ENCODE results near the gene RFT1.

Gene RFT1

DNA sequence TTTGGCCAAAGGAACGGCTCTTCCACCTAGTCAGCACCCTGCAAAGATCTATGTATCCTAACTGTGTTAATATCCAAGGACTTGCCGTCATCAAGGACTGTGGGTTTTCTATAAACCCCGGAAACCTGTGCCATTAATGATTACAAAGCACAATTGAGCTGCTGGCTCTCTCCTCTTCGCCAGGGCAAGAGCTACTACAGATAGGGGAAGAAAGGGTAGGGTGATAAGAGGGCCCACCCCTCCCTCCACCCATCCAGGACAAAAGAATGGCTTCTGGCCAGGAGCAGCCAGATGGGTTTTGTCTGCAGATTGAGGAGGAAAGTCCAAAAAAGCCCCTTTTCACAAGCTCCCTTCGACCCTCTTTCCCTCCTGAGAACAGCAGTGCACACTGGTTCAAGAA, 9.9 kb downstream of the RFT1 start:
- no peak for DNase-seq

DNA sequence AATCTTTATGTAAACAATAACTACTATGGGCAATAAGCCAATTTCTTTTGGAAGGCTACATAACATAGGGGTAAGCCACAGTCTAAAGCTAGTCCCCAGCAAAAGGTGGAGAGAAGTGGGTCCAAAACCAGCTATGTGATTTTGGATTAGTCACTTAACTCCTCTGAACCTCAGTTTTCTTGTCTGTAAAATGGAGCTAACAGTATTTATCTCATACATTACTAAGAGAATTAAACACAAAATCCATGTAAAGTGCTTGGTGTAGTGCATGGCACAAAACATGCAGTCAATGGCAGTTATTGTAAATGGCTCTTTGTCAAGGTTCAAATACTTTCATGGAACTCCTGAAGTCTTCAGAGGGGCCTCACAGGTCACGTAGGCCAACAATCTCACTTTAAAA, 13.3 kb downstream of the RFT1 start:
- DNase-seq: no peak

- no peak for DNase-seq
Observed at GRCh38 chr3:53114412-53115074, 15.7 kb downstream of the RFT1 start.

DNA sequence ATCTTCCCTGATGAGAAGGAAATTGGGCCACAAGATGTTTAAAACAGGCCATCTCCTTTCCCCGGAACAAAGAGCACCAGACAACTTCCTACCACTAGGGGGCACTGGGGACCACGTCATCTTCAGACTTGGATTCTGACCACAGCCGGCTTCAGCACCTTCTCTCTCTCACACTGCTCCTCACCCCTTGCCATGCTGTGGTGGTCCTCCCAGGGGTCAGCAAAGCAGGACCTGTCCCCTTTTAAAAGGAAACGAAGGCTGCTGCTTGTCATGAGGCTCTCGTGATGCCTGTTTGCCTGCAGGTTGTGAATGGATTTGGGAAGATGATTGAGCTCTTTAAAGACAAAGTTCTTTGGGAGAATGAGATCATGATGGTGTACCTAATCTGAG, 16.2 kb downstream of the RFT1 start:
- no peak for DNase-seq

- no peak for DNase-seq
Observed at GRCh38 chr3:53113293-53114010, 16.8 kb downstream of the RFT1 start.

DNA sequence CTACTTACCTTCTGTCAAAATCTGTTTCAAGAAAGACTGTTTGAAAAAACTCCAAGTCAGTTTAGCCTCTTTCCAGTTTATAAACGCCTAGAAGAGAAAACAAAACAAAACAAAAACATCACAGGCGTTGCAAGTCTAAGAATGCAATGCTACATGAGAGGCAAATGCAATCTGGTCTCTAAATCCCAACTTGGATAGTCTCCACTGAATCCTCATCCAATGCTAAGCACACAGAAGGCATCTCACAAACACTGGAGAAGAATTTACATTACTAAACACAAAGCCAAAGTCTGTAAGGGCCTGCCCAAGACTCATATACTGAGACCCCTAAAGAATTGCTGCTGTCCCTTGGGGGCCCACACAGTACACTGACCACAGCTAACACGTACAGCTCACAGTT, 18.4 kb downstream of the RFT1 start:
- DNase-seq: no peak

- DNase-seq: no peak
Observed at GRCh38 chr3:53109891-53110771, 20.1 kb downstream of the RFT1 start.

GRCh38 chr3:53109190-53109589, 21.0 kb downstream of the RFT1 start:
- no peak for DNase-seq

- no peak for DNase-seq
Observed at GRCh38 chr3:53104762-53105161, 25.5 kb downstream of the RFT1 start.

- DNase-seq: no peak
Observed at GRCh38 chr3:53103397-53104296, 26.6 kb downstream of the RFT1 start.

GRCh38 chr3:53102601-53103147, 27.6 kb downstream of the RFT1 start:
- no peak for DNase-seq

GRCh38 chr3:53101956-53102355, 28.3 kb downstream of the RFT1 start:
- DNase-seq: no peak

DNA sequence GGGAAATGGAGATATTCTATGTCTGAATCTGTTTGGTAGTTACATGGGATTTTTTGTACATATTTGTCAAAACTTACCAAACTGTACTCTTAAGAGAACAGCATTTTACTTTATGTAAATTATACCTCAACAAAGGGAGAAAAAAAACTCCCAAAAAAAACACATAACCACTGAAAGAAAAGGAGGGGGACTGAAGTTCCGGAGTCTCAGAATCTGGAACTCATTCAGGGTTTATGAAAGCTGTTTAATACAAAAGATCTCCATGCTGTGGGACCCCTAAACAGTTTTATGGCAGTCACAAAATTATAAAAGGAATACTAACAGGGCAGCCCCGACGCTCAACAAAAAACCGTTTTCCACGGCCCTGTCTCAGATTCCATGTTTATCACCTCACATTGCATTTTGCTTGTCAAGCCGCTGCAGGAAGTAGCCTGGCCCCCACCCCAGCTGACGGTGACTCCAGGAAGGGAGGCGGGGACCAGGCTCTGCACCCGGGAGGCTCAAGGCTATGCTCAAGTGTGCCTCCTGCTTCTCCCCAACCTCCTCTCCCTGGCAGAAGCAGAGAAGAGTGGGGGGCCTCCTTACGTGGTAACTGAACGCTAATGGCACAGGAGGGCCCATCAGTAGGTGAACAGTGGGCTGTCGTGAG, 29.3 kb downstream of the RFT1 start:
- DNase-seq: no peak

DNA sequence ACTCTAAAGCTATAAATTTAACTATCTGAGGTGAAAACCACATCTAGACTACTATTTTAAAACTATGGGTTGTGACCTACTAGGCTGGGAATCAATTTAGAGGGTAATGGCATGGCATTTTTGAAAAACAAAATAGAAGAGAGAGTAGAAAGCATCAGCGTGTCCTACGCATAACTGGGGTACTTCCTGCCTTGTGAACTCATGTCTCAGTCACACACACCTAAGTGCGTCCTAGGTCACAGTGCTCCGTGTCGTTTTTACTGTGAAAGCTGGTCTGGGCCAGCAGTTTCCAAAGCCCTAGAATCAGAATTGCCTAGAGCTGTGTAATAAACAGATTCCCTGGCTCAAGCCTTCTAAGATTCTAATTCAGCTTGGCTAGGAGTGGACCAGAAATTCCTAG, 32.3 kb downstream of the RFT1 start:
- no peak for DNase-seq

DNA sequence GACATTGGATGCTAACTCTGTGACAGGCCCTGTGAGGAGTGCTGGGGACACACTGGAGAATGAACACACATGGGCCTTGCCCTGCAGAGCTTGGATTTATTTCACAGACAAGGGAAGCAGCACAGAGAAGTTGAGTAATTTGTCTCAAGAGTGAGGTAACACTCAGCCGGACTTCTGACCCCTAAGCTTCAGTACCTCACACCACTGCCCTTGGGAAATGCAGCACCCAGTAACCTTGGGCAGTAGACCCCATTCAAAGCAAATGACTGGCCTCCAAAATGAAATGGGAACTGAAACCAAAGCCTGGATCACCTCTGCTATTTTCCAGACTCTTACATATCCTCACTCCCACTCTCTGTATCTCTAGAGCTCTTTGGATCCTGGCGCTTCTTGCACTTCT, 37.3 kb downstream of the RFT1 start:
- DNase-seq: no peak

- DNase-seq: no peak
Observed at GRCh38 chr3:53092216-53092615, 38.0 kb downstream of the RFT1 start.

DNA sequence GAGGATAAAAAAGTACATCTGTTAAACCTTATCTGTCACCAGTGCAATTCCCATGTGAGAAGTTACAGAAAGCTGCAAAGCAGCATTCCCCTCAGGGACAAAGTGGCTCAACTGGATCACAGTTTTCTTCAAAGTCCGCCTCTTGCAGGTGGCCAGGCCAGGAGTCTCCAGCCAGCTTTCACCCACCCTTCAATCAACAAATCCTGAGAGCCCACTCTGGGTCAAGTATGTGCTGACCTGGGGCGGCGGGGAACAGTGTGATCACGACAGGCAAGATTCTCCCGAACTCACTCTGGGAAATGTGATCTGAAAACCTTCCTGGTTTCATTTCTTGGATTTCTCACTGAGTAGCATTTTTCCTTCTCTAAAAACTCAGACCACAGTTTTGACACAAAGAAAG, 39.2 kb downstream of the RFT1 start:
- no peak for DNase-seq

DNA sequence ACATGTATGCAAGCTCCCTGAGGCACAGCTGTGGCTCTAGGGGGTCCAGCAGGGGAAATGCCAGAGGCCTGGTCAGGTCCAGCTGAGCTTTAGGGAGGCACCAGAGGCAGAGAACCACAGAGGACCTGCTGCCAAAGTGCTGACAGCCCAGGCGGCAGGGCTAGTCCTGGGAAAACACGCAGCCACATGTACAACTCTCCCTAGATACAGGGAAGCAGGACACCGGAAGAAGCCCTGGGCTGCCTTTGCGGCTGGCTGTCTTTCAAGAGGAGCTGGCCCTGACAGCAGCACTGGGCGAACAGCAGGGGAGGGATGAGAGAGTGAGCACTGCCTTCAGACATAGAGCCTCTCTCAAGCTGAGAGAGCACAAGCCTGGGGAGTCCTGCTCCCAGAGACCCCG, 40.7 kb downstream of the RFT1 start:
- DNase-seq: no peak

- no peak for DNase-seq
Observed at GRCh38 chr3:53085476-53085875, 44.8 kb downstream of the RFT1 start.

- DNase-seq: no peak
Observed at GRCh38 chr3:53084310-53085001, 45.8 kb downstream of the RFT1 start.

GRCh38 chr3:53083949-53084309, 46.3 kb downstream of the RFT1 start:
- DNase-seq: no peak

All from DMS79 (cell line).